ENCODE results near the gene GALNT9. TPM values are rescaled to one million over a fixed set of nuclear protein-coding genes. Genes with fewer than 3 reads are reported as not detected.

GALNT9 gene
- polyA plus RNA-seq, 3 donors = not detected

DNA sequence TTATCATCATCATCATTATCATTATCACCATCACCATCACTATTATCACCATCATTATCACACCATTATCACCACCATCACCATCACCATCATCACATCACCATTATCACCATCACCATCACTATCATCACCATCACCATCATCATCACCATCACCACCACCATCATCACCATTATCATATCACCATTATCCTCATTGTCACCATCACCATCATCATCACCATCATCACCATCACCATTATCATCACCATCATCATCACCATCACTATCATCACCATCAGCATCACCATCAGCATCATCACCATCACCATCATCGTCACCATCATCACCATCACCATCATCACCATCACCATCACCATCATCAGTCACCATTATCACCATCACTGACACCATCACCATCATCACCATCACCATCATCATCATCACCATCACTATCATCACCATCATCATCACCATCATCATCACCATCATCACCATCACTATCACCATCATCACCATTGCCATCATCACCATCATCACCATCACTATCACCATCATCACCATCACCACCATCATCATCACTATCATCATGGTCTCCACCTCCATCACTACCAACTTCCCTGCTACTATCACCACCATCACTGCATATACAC is 20.2 kb upstream of the GALNT9 start:
- H4K20me1 ChIP-seq (ENCODE audit: insufficient read depth, low read length) = no peaks in the 10 kb centered on the region
- H3K4me3 Mint-ChIP-seq = no peak overlapping the region
- no peaks in the 10 kb centered on the region for H3K4me1 ChIP-seq (ENCODE audit: control insufficient read depth in 1 of 2, insufficient read depth in 2 of 2, low read length in 2 of 2)
- H3K9me3 Mint-ChIP-seq = peaks cover 0 to 6% (median 0%) of the 10 kb centered on the region in 7 donors
- H3K27me3 ChIP-seq (ENCODE audit: control insufficient read depth in 2 of 2, insufficient read depth in 2 of 2, low read length in 2 of 2) = no peaks in the 10 kb centered on the region
- peaks cover 2 to 6% (median 3%) of the 10 kb centered on the region in 3 donors for H3K27me3 Mint-ChIP-seq (ENCODE audit: low read depth in 3 of 3)
- H3K4me3 ChIP-seq (replicated peaks in 1 of 3; ENCODE audit: low read depth in 2 of 3, low read length in 3 of 3) = no peak overlapping the region
- DNase-seq = no peak
- H3K4me2 ChIP-seq (replicated peaks; ENCODE audit: extremely low read depth, low read length, poor library complexity, severe bottlenecking) = no peak overlapping the region
- no peaks in the 10 kb centered on the region for H3K36me3 ChIP-seq (replicated peaks in 1 of 2; ENCODE audit: control insufficient read depth in 1 of 2, insufficient read depth in 2 of 2, low read length in 2 of 2)
- intact Hi-C loops (cut with micrococcal nuclease) = no loop called here
- no peaks in the 10 kb centered on the region for H3K9me3 ChIP-seq (replicated peaks in 1 of 2; ENCODE audit: control insufficient read depth in 1 of 2, insufficient read depth in 1 of 2, low read length in 2 of 2)
- no peak overlapping the region for H3K27ac Mint-ChIP-seq
- no peak overlapping the region for H2AFZ ChIP-seq (ENCODE audit: insufficient read depth, low read depth, low read length, poor library complexity, severe bottlenecking)
- H3K36me3 Mint-ChIP-seq = no peaks in the 10 kb centered on the region
- 65% methylated on average over 1 of the region's 1 CpG for WGBS (ENCODE audit: insufficient coverage)
- H3K4me1 Mint-ChIP-seq = no peaks in the 10 kb centered on the region
- TF ChIP-seq, protein P1, sequence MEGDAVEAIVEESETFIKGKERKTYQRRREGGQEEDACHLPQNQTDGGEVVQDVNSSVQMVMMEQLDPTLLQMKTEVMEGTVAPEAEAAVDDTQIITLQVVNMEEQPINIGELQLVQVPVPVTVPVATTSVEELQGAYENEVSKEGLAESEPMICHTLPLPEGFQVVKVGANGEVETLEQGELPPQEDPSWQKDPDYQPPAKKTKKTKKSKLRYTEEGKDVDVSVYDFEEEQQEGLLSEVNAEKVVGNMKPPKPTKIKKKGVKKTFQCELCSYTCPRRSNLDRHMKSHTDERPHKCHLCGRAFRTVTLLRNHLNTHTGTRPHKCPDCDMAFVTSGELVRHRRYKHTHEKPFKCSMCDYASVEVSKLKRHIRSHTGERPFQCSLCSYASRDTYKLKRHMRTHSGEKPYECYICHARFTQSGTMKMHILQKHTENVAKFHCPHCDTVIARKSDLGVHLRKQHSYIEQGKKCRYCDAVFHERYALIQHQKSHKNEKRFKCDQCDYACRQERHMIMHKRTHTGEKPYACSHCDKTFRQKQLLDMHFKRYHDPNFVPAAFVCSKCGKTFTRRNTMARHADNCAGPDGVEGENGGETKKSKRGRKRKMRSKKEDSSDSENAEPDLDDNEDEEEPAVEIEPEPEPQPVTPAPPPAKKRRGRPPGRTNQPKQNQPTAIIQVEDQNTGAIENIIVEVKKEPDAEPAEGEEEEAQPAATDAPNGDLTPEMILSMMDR (IDR thresholded peaks at IDR 0.05) = no peak
- H3K79me2 ChIP-seq (ENCODE audit: insufficient read depth, low read length) = no peaks in the 10 kb centered on the region
- H3K27ac ChIP-seq (ENCODE audit: low read depth in 1 of 2, low read length in 2 of 2) = no peak overlapping the region
- no peak overlapping the region for H3K9ac ChIP-seq (ENCODE audit: insufficient read depth, low read length, poor library complexity, severe bottlenecking)

DNA sequence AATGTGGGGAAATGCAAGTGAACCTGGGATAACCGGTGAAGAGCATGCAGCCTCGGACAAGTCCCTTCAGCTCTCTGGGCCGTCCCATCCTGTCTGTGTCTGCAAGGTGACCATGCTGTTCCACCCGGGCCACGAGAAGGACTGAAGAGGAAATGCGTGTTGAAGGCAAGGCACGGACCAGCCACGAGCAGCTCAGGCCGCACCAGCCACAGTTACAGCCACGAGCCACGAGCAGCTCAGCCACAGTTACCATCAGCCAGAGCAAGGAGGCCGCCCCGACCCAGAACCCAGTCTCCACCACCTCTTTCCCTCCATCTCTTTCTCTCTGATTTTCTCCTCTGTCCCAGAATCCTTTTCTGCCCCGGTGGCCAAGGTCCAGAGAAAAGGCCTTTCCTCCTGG is 18.8 kb upstream of the GALNT9 start:
- TF ChIP-seq, protein P1 (IDR thresholded peaks at IDR 0.05) = no peak
- Histone ChIP-seq H3K27me3 (ENCODE audit: control insufficient read depth in 2 of 2, insufficient read depth in 2 of 2, low read length in 2 of 2) (peaks cover 0 to 5% of the 10 kb centered on the region in 2 donors), H3K36me3 (replicated peaks in 1 of 2; ENCODE audit: control insufficient read depth in 1 of 2, insufficient read depth in 2 of 2, low read length in 2 of 2) (no peaks in the 10 kb centered on the region), H3K4me2 (replicated peaks; ENCODE audit: extremely low read depth, low read length, poor library complexity, severe bottlenecking) (no peak overlapping the region), H4K20me1 (ENCODE audit: insufficient read depth, low read length) (no peaks in the 10 kb centered on the region), H3K9ac (ENCODE audit: insufficient read depth, low read length, poor library complexity, severe bottlenecking) (no peak overlapping the region), H3K4me3 (replicated peaks in 1 of 3; ENCODE audit: low read depth in 2 of 3, low read length in 3 of 3) (no peak overlapping the region), H3K27ac (ENCODE audit: low read depth in 1 of 2, low read length in 2 of 2) (no peak overlapping the region), H3K4me1 (ENCODE audit: control insufficient read depth in 1 of 2, insufficient read depth in 2 of 2, low read length in 2 of 2) (no peaks in the 10 kb centered on the region), H2AFZ (ENCODE audit: insufficient read depth, low read depth, low read length, poor library complexity, severe bottlenecking) (no peak overlapping the region), H3K9me3 (replicated peaks in 1 of 2; ENCODE audit: control insufficient read depth in 1 of 2, insufficient read depth in 1 of 2, low read length in 2 of 2) (no peaks in the 10 kb centered on the region), H3K79me2 (ENCODE audit: insufficient read depth, low read length) (no peaks in the 10 kb centered on the region)
- H3K4me1 Mint-ChIP-seq = no peaks in the 10 kb centered on the region
- H3K4me3 Mint-ChIP-seq = no peak overlapping the region
- H3K9me3 Mint-ChIP-seq = peaks cover 0 to 1% (median 0%) of the 10 kb centered on the region in 7 donors
- 97% methylated on average over 12 of the region's 14 CpGs for WGBS (ENCODE audit: insufficient coverage)
- intact Hi-C loops (cut with micrococcal nuclease) = no loop called here
- no peak overlapping the region for H3K27ac Mint-ChIP-seq
- no peak for DNase-seq
- no peaks in the 10 kb centered on the region for H3K36me3 Mint-ChIP-seq
- H3K27me3 Mint-ChIP-seq (ENCODE audit: low read depth in 3 of 3) = peaks cover 3 to 15% (median 6%) of the 10 kb centered on the region in 3 donors
